ENCODE measurements around the gene HNRNPAB. TPM values are rescaled to one million over a fixed set of nuclear protein-coding genes. Genes with fewer than 3 reads are reported as not detected.
A peak's percentile ranks its signal among the peaks of the same experiment; 100 is the strongest.

Gene HNRNPAB
- total and polyA plus RNA-seq, 9 of the 15 experiments (the other 6 are each of a cell fraction or from before 2014, with no cell fraction given), result 34.6 to 425 (median 236) TPM

DNA sequence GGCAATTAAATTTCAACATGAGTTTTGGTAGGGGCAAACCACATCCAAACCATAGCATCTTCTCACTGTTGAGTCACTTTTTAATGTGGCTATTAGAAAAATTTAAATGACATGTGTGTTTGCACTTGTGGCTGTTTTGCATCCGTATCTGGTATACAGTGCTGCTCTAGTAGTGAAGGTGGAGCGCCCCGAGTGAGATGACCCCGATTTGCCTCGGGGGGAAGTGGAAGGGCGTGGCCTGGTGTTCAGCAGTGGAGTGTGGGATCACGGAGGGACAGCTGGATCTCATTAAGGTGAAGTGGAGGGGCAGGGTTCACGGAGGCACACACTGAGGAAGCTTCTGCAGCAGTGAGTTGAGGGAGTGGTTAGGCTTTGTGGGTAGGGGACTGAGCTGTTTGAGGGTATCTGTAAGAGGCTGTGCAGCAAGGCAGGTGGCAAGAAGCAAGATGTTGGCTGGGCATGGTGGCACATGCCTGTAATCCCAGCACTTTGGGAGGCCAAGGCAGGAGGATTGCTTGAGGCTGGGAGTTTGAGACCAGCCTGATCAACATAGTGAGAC lies 11.0 kb upstream of the HNRNPAB start:
- H3K9me3 ChIP-seq (replicated peaks; ENCODE audit: control insufficient read depth, insufficient read depth, low read depth, low read length), result no peaks in the 10 kb centered on the region; the same call in 1 of the 2 replicates
- H3K4me1 ChIP-seq (replicated peaks in 1 of 2; ENCODE audit: control insufficient read depth in 2 of 2, insufficient read depth in 2 of 2, low read length in 2 of 2), result peaks cover 0 to 8% of the 10 kb centered on the region in 2 experiments; a peak in 2 of 5 replicates
- WGBS (ENCODE audit: insufficient coverage, low coverage, missing lambda C conversion rate), result 12% methylated on average over 8 of the region's 8 CpGs
- no peak overlapping the region for H3K27ac ChIP-seq (ENCODE audit: extremely low read depth, low read depth, low read length)
- peaks cover 5 to 16% of the 10 kb centered on the region in 2 experiments; a peak in 3 of 5 replicates for H3K27me3 ChIP-seq (ENCODE audit: control insufficient read depth in 2 of 2, insufficient read depth in 2 of 2, low read length in 2 of 2)
- DNase-seq (ENCODE audit: extremely low read depth in 1 of 4, low spot score in 3 of 4) (peak in 1 of 4 experiments; percentile 7), FAIRE-seq (no peak), ATAC-seq (no peak)
- POLR2A ChIA-PET, result interaction anchor here (0.9 kb wide), 1 partner anchor 11 kb away, joined by 3 read pairs; the partner anchor contains the start of gene HNRNPAB
- no peaks in the 10 kb centered on the region for H3K36me3 ChIP-seq (ENCODE audit: control insufficient read depth, insufficient read depth, low read length)
- H2AFZ ChIP-seq (ENCODE audit: low read depth, low read length), result peak overlapping the region; percentile 70; the same call in 1 of the 2 replicates
- H3K9me1 ChIP-seq (ENCODE audit: control insufficient read depth, insufficient read depth, low read length), result no peaks in the 10 kb centered on the region
- H3K4me3 ChIP-seq, result no peak overlapping the region
- no peaks in the 10 kb centered on the region for H3K79me2 ChIP-seq (ENCODE audit: control insufficient read depth, insufficient read depth, low read length)
- H3K9ac ChIP-seq (ENCODE audit: insufficient read depth in 1 of 2, low read depth in 2 of 2, low read length in 2 of 2), result no peak overlapping the region; a peak in 1 of 4 replicates
- CTCF ChIA-PET (ENCODE audit: low intra/inter-chr PET ratio), result interaction anchor here (0.6 kb wide), 1 partner anchor 124 kb away, joined by 3 read pairs; no protein-coding TSS in a partner anchor
- intact Hi-C loops (cut with micrococcal nuclease) (no loop called here), in situ Hi-C loops (cut with MboI) (no loop called here)
- H4K20me1 ChIP-seq (replicated peaks; ENCODE audit: control insufficient read depth, insufficient read depth, low read length), result no peaks in the 10 kb centered on the region
- BruUV-seq (replicated peaks), result no TSS peak
- H3K4me2 ChIP-seq (ENCODE audit: insufficient read depth, low read length), result no peak overlapping the region
- no peak for TF ChIP-seq PRPF4 (IDR thresholded peaks at IDR 0.05; ENCODE audit: insufficient read depth, low read depth, low read length, poor library complexity, severe bottlenecking)
- TF ChIP-seq RCOR1 (IDR thresholded peaks at IDR 0.05; ENCODE audit: borderline replicate concordance in 1 of 2, low read depth in 2 of 2, low read length in 2 of 2), result no peak
- TF ChIP-seq CBX1 (IDR thresholded peaks at IDR 0.05; ENCODE audit: low read depth), result no peak
- TF ChIP-seq EZH2 (IDR thresholded peaks at IDR 0.05; ENCODE audit: borderline replicate concordance, low read depth, low read length), result no peak
- no peak for TF ChIP-seq ZBTB17 (CRISPR knock-in tag; IDR thresholded peaks at IDR 0.05)
- no peak for TF ChIP-seq HMGN3 (IDR thresholded peaks at IDR 0.05; ENCODE audit: borderline replicate concordance, extremely low read depth, insufficient read length, low read depth, low read length)
- TF ChIP-seq, protein P1, sequence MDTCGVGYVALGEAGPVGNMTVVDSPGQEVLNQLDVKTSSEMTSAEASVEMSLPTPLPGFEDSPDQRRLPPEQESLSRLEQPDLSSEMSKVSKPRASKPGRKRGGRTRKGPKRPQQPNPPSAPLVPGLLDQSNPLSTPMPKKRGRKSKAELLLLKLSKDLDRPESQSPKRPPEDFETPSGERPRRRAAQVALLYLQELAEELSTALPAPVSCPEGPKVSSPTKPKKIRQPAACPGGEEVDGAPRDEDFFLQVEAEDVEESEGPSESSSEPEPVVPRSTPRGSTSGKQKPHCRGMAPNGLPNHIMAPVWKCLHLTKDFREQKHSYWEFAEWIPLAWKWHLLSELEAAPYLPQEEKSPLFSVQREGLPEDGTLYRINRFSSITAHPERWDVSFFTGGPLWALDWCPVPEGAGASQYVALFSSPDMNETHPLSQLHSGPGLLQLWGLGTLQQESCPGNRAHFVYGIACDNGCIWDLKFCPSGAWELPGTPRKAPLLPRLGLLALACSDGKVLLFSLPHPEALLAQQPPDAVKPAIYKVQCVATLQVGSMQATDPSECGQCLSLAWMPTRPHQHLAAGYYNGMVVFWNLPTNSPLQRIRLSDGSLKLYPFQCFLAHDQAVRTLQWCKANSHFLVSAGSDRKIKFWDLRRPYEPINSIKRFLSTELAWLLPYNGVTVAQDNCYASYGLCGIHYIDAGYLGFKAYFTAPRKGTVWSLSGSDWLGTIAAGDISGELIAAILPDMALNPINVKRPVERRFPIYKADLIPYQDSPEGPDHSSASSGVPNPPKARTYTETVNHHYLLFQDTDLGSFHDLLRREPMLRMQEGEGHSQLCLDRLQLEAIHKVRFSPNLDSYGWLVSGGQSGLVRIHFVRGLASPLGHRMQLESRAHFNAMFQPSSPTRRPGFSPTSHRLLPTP (IDR thresholded peaks at IDR 0.05; ENCODE audit: borderline replicate concordance, extremely low read depth, insufficient read length), result no peak
- no peak for TF ChIP-seq FUS (optimal IDR thresholded peaks at IDR 0.05; ENCODE audit: low read depth, low read length)
- TF ChIP-seq POLR2AphosphoS2 (IDR thresholded peaks at IDR 0.05; ENCODE audit: low read length), result no peak
- TF ChIP-seq SNRNP70 (optimal IDR thresholded peaks at IDR 0.05; ENCODE audit: low read depth, low read length), result no peak
- TF ChIP-seq BRD4 (IDR thresholded peaks at IDR 0.05), result no peak
- TF ChIP-seq, protein P2, sequence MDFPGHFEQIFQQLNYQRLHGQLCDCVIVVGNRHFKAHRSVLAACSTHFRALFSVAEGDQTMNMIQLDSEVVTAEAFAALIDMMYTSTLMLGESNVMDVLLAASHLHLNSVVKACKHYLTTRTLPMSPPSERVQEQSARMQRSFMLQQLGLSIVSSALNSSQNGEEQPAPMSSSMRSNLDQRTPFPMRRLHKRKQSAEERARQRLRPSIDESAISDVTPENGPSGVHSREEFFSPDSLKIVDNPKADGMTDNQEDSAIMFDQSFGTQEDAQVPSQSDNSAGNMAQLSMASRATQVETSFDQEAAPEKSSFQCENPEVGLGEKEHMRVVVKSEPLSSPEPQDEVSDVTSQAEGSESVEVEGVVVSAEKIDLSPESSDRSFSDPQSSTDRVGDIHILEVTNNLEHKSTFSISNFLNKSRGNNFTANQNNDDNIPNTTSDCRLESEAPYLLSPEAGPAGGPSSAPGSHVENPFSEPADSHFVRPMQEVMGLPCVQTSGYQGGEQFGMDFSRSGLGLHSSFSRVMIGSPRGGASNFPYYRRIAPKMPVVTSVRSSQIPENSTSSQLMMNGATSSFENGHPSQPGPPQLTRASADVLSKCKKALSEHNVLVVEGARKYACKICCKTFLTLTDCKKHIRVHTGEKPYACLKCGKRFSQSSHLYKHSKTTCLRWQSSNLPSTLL (IDR thresholded peaks at IDR 0.05), result no peak
- no peak for TF ChIP-seq SUPT5H (IDR thresholded peaks at IDR 0.05)
- TF ChIP-seq SP1 (CRISPR knock-in tag; IDR thresholded peaks at IDR 0.05), result no peak
- no peak for TF ChIP-seq ZNF212 (CRISPR knock-in tag; IDR thresholded peaks at IDR 0.05)
- no peak for TF ChIP-seq ZNF717 (CRISPR knock-in tag; IDR thresholded peaks at IDR 0.05)
- no peak for TF ChIP-seq ZC3H11A (IDR thresholded peaks at IDR 0.05; ENCODE audit: low read depth, low read length)
- TF ChIP-seq, protein P3, sequence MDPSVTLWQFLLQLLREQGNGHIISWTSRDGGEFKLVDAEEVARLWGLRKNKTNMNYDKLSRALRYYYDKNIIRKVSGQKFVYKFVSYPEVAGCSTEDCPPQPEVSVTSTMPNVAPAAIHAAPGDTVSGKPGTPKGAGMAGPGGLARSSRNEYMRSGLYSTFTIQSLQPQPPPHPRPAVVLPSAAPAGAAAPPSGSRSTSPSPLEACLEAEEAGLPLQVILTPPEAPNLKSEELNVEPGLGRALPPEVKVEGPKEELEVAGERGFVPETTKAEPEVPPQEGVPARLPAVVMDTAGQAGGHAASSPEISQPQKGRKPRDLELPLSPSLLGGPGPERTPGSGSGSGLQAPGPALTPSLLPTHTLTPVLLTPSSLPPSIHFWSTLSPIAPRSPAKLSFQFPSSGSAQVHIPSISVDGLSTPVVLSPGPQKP (CRISPR knock-in tag; IDR thresholded peaks at IDR 0.05), result no peak

Data from K562 (cell line).